H1 (cell line): ENCODE results near the gene NGEF. TPM values are rescaled to one million over a fixed set of nuclear protein-coding genes. Genes with fewer than 3 reads are reported as not detected.

Experiments used
- SP2 ChIP-seq: IDR thresholded peaks from 2 replicates; pipeline ENCODE4 v1.6.1; 2012; ENCODE audit warnings: mild to moderate bottlenecking, low read length, inconsistent platforms
- polyA plus RNA-seq, 7 experiments: library from polyadenylated mRNA; depleted of rRNA in 3 of 7; stranded (reverse) in 5 of 7; unstranded in 2 of 7; fragments of >200 nt in 5 of 7; fragments of 200-250 nt in 2 of 7; gene quantifications; 1 replicate in 5 of 7; 2 replicates in 1 of 7; 4 replicates in 1 of 7; pipeline versions ENCODE4 v1.2.1 to v1.2.3, GENCODE V29; 2011 to 2013; ENCODE audit warnings: missing spikeins in 2 of 7, mixed read lengths in 2 of 7
- total RNA-seq: library from RNA; stranded (reverse); fragmentation: NEBNext Ultra II Directional; extraction: Animal tissue kit (Norgen Biotek cat#: 25700); gene quantifications from 2 replicates; pipeline ENCODE4 v1.2.1, GENCODE V29; 2021

NGEF gene
- total and polyA plus RNA-seq, 2 of the 8 experiments (the other 6 are each of a cell fraction or from before 2014, with no cell fraction given) = 2.7 to 3.2 TPM

- no peak for TF ChIP-seq SP2
These were observed 23.2 kb upstream of the NGEF start (continued) for GRCh38 chr2:233036162-233036838.
